HEK293T (cell line): ENCODE data around the gene IGDCC3.

ENCODE experiments used
- ARNT ChIP-seq: fragments of 450-650 bp; IDR thresholded peaks from 2 replicates; pipeline ENCODE4 v1.6.1; 2017; ENCODE audit warnings: mild to moderate bottlenecking
- BHLHE40 ChIP-seq: fragments of 450-650 bp; IDR thresholded peaks from 2 replicates; pipeline ENCODE4 v1.6.1; 2016; ENCODE audit warnings: mild to moderate bottlenecking, moderate library complexity, borderline replicate concordance
- ELF4 ChIP-seq: fragments of 450-650 bp; IDR thresholded peaks from 2 replicates; pipeline ENCODE4 v1.6.1; 2017; ENCODE audit warnings: antibody characterized with exemption
- FOXA1 ChIP-seq: fragments of 450-650 bp; IDR thresholded peaks from 2 replicates; pipeline ENCODE4 v1.6.1; 2016; ENCODE audit warnings: mild to moderate bottlenecking
- FOXM1 ChIP-seq: fragments of 450-650 bp; IDR thresholded peaks from 2 replicates; pipeline ENCODE4 v1.6.1; 2017; ENCODE audit warnings: mild to moderate bottlenecking, borderline replicate concordance
- LEF1 ChIP-seq: fragments of 450-650 bp; IDR thresholded peaks from 2 replicates; pipeline ENCODE4 v1.6.1; 2017; ENCODE audit warnings: mild to moderate bottlenecking, borderline replicate concordance
- NFRKB ChIP-seq: fragments of 450-650 bp; IDR thresholded peaks from 2 replicates; pipeline ENCODE4 v1.6.1; 2016; ENCODE audit warnings: mild to moderate bottlenecking, moderate library complexity
- SP1 ChIP-seq: fragments of 450-650 bp; IDR thresholded peaks from 2 replicates; pipeline ENCODE4 v1.6.1; 2017
- SUZ12 ChIP-seq: fragments of 450-650 bp; IDR thresholded peaks from 2 replicates; pipeline ENCODE4 v1.6.1; 2016; ENCODE audit warnings: mild to moderate bottlenecking
- TARDBP ChIP-seq: fragments of 450-650 bp; IDR thresholded peaks from 2 replicates; pipeline ENCODE4 v1.6.1; 2016
- ZNF384 ChIP-seq: fragments of 450-650 bp; IDR thresholded peaks from 2 replicates; pipeline ENCODE4 v1.6.1; 2016

DNA sequence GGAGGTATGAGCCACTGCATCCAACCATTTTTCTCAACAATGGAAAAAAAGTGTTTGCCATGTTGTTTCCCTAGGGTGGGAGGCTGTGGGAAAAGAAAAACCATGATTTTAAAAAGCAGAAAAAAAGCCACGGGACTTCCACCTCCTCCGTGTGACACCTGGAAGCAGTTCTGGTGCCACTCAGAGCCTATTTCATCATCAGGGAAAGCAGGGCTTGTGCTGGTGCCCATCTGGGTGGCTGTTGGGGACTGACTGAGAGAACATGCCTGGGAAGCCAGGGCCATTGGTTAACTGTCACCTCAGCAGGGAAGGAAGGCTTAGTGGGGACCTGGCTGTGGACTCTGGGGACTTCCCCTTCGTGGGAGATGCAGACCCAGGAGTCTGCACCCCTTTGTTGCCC, 66.0 kb downstream of the IGDCC3 start:
- TF ChIP-seq BHLHE40 (no peak), NFRKB (no peak), SP1 (no peak), ARNT (no peak), ELF4 (no peak), ZNF384 (no peak), FOXA1 (no peak), LEF1 (no peak), SUZ12 (no peak), TARDBP (no peak), FOXM1 (no peak)
